Measurements from ENCODE around the gene GTPBP3.

GTPBP3 gene

GRCh38 chr19:17385878-17386611 is 48.7 kb downstream of the GTPBP3 start:
- no peak overlapping the region for H3K27ac ChIP-seq
- TF ChIP-seq CTCF (conservative IDR thresholded peaks at IDR 0.05; ENCODE audit: low read depth) = peak; percentile 95
- DNase-seq (ENCODE audit: low spot score) = peak; percentile 66
- CTCF ChIA-PET = interaction anchor here (0.6 to 1.5 kb wide), 13 partner anchors 9 to 707 kb away, joined by 3 to 12 read pairs (median 4); partner anchors contain the start of genes ANO8, MRPL34 and MVB12A
- POLR2A ChIA-PET (ENCODE audit: low non-redundant PET) = interaction anchor here (0.6 kb wide), 1 partner anchor 82 kb away, joined by 3 read pairs; no protein-coding TSS in a partner anchor

GRCh38 chr19:17389288-17389687 is 51.9 kb downstream of the GTPBP3 start:
- ChIA-PET POLR2A (ENCODE audit: low non-redundant PET) (no interaction called here), CTCF (interaction anchor here (0.7 to 2.0 kb wide), 2 partner anchors 97 to 184 kb away, joined by 3 to 7 read pairs; no protein-coding TSS in a partner anchor)
- no peak for TF ChIP-seq CTCF (conservative IDR thresholded peaks at IDR 0.05; ENCODE audit: low read depth)
- no peak overlapping the region for H3K27ac ChIP-seq
- no peak for DNase-seq (ENCODE audit: low spot score)

- peak overlapping the region; percentile 30; the same call in 1 of the 2 replicates for H3K27ac ChIP-seq
- TF ChIP-seq CTCF (conservative IDR thresholded peaks at IDR 0.05; ENCODE audit: low read depth) = no peak
- ChIA-PET POLR2A (ENCODE audit: low non-redundant PET) (interaction anchor here (0.6 kb wide), 1 partner anchor 37 kb away, joined by 4 read pairs; no protein-coding TSS in a partner anchor), CTCF (interaction anchor here (0.6 to 2.0 kb wide), 7 partner anchors 32 to 217 kb away, joined by 3 to 7 read pairs (median 3); no protein-coding TSS in a partner anchor)
- no peak for DNase-seq (ENCODE audit: low spot score)
Measured at GRCh38 chr19:17389957-17390664, 52.8 kb downstream of the GTPBP3 start.

GRCh38 chr19:17390665-17391370 is 53.5 kb downstream of the GTPBP3 start:
- peak; percentile 97 for DNase-seq (ENCODE audit: low spot score)
- peak; percentile 96 for TF ChIP-seq CTCF (conservative IDR thresholded peaks at IDR 0.05; ENCODE audit: low read depth)
- POLR2A ChIA-PET (ENCODE audit: low non-redundant PET) = interaction anchor here (0.6 kb wide), 1 partner anchor 36 kb away, joined by 4 read pairs; no protein-coding TSS in a partner anchor
- CTCF ChIA-PET = interaction anchor here (0.7 to 1.3 kb wide), 4 partner anchors 33 to 84 kb away, joined by 3 to 4 read pairs (median 3); no protein-coding TSS in a partner anchor
- H3K27ac ChIP-seq = peak overlapping the region; percentile 30

- peak; percentile 65 for TF ChIP-seq CTCF (conservative IDR thresholded peaks at IDR 0.05; ENCODE audit: low read depth)
- no peak overlapping the region; the same call in 1 of the 2 replicates for H3K27ac ChIP-seq
- ChIA-PET POLR2A (ENCODE audit: low non-redundant PET) (interaction anchor here (0.7 kb wide), 1 partner anchor 18 kb away, joined by 5 read pairs; no protein-coding TSS in a partner anchor), CTCF (interaction anchor here (0.6 to 1.2 kb wide), 3 partner anchors 34 to 70 kb away, joined by 3 read pairs; no protein-coding TSS in a partner anchor)
- no peak for DNase-seq (ENCODE audit: low spot score)
Measured at GRCh38 chr19:17391371-17392151, 54.2 kb downstream of the GTPBP3 start.
